ENCODE results near the gene GREM1. TPM values are rescaled to one million over a fixed set of nuclear protein-coding genes. Genes with fewer than 3 reads are reported as not detected.

The GREM1 gene
- total RNA-seq, 6 donors from 2014 or later: under 0.01 to 3.9 (median 0.97) TPM; not detected in 2

GRCh38 chr15:32739522-32740063 lies 21.8 kb downstream of the GREM1 start:
- no peak for TF ChIP-seq CTCF (IDR thresholded peaks at IDR 0.05)
- 88 to 92% methylated on average over 1 of the region's 1 CpG for WGBS, 2 donors
- peaks cover 0 to 6% (median 0%) of the 10 kb centered on the region in 4 donors for H3K9me3 ChIP-seq
- no peaks in the 10 kb centered on the region for H3K36me3 ChIP-seq
- DNase-seq: no peak
- no peaks in the 10 kb centered on the region for H3K27me3 ChIP-seq
- H3K4me1 ChIP-seq: no peaks in the 10 kb centered on the region
- no peak overlapping the region for H3K4me3 ChIP-seq
- ATAC-seq (ENCODE audit: low FRiP score in 2 of 2): no peak
- no peak overlapping the region for H3K27ac ChIP-seq

GRCh38 chr15:32743411-32744140 lies 25.8 kb downstream of the GREM1 start:
- TF ChIP-seq POLR2A (IDR thresholded peaks at IDR 0.05): no peak
- TF ChIP-seq CTCF (IDR thresholded peaks at IDR 0.05): no peak
- TF ChIP-seq POLR2AphosphoS5 (IDR thresholded peaks at IDR 0.05): no peak
- TF ChIP-seq EP300 (IDR thresholded peaks at IDR 0.05): no peak
- Histone ChIP-seq H3K4me3 (no peak overlapping the region), H3K9me3 (peaks cover 0 to 6% (median 0%) of the 10 kb centered on the region in 4 donors), H3K4me1 (no peaks in the 10 kb centered on the region), H3K36me3 (no peaks in the 10 kb centered on the region), H3K27ac (no peak overlapping the region), H3K27me3 (no peaks in the 10 kb centered on the region)
- WGBS, 2 donors: 67 to 71% methylated on average over 4 of the region's 5 CpGs
- ATAC-seq (ENCODE audit: low FRiP score in 2 of 2): no peak
- DNase-seq: no peak

GRCh38 chr15:32746116-32746857 lies 28.5 kb downstream of the GREM1 start:
- ATAC-seq (ENCODE audit: low FRiP score in 2 of 2) (no peak), DNase-seq (no peak)
- no peaks in the 10 kb centered on the region for H3K4me1 ChIP-seq
- TF ChIP-seq POLR2A (IDR thresholded peaks at IDR 0.05) (no peak), POLR2AphosphoS5 (IDR thresholded peaks at IDR 0.05) (no peak), CTCF (IDR thresholded peaks at IDR 0.05) (no peak), EP300 (IDR thresholded peaks at IDR 0.05) (no peak)
- H3K36me3 ChIP-seq: no peaks in the 10 kb centered on the region
- peaks cover 0 to 3% (median 0%) of the 10 kb centered on the region in 4 donors for H3K9me3 ChIP-seq
- 73 to 80% methylated on average over 4 of the region's 4 CpGs for WGBS, 2 donors
- H3K27me3 ChIP-seq: no peaks in the 10 kb centered on the region
- H3K4me3 ChIP-seq: no peak overlapping the region
- H3K27ac ChIP-seq: no peak overlapping the region

- ATAC-seq (ENCODE audit: low FRiP score in 2 of 2) (no peak), DNase-seq (no peak)
- H3K4me1 ChIP-seq: no peaks in the 10 kb centered on the region
- H3K27me3 ChIP-seq: no peaks in the 10 kb centered on the region
- no peak overlapping the region for H3K4me3 ChIP-seq
- H3K27ac ChIP-seq: no peak overlapping the region
- no peaks in the 10 kb centered on the region for H3K9me3 ChIP-seq
- WGBS, 2 donors: 83 to 93% methylated on average over 4 of the region's 4 CpGs
- TF ChIP-seq POLR2AphosphoS5 (IDR thresholded peaks at IDR 0.05): no peak
- TF ChIP-seq EP300 (IDR thresholded peaks at IDR 0.05): no peak
- no peak for TF ChIP-seq POLR2A (IDR thresholded peaks at IDR 0.05)
- TF ChIP-seq CTCF (IDR thresholded peaks at IDR 0.05): no peak
- no peaks in the 10 kb centered on the region for H3K36me3 ChIP-seq
These were observed 30.1 kb downstream of the GREM1 start for GRCh38 chr15:32747921-32748342.

Measured in upper lobe of left lung (tissue), 6 donors.